Thymus (tissue), 11 donors: ENCODE data around the gene PTPRU. TPM values are rescaled to one million over a fixed set of nuclear protein-coding genes. Genes with fewer than 3 reads are reported as not detected.

ENCODE experiments used
- DNase-seq, 9 donors: peaks; one replicate each; pipeline ENCODE4 v3.0.0-alpha.2; 2013; ENCODE audit warnings: low spot score in 9 of 9, low read depth in 6 of 9, missing footprints in 1 of 9
- H3K27ac ChIP-seq, 2 donors: one replicate each; pipeline ENCODE4 v1.5.1; 2013; ENCODE audit warnings: control low read depth in 1 of 2, low read depth in 1 of 2, low read length in 1 of 2, mild to moderate bottlenecking in 1 of 2, moderate library complexity in 1 of 2
- H3K27me3 ChIP-seq, 2 donors: one replicate each; pipeline ENCODE4 v1.5.1; 2013; ENCODE audit warnings: low read length in 1 of 2; ENCODE audit not compliant: control insufficient read depth in 2 of 2, insufficient read depth in 1 of 2
- H3K36me3 ChIP-seq, 2 donors: one replicate each; pipeline ENCODE4 v1.5.1; 2013; ENCODE audit warnings: low read length in 1 of 2, mild to moderate bottlenecking in 1 of 2, moderate library complexity in 1 of 2; ENCODE audit not compliant: control insufficient read depth in 2 of 2, insufficient read depth in 2 of 2
- H3K4me1 ChIP-seq, 2 donors: one replicate each; pipeline ENCODE4 v1.5.1; 2013; ENCODE audit warnings: low read length in 2 of 2; ENCODE audit not compliant: control insufficient read depth in 2 of 2, insufficient read depth in 2 of 2
- H3K4me3 ChIP-seq, 2 donors: one replicate each; pipeline ENCODE4 v1.5.1; 2013; ENCODE audit warnings: low read length in 2 of 2, control low read depth in 1 of 2, mild to moderate bottlenecking in 1 of 2
- H3K9me3 ChIP-seq, 2 donors: one replicate each; pipeline ENCODE4 v1.5.1; 2013; ENCODE audit warnings: low read length in 1 of 2, mild to moderate bottlenecking in 1 of 2; ENCODE audit not compliant: control insufficient read depth in 2 of 2, insufficient read depth in 1 of 2
- WGBS: extraction: QIAGEN DNeasy Blood & Tissue Kit; methylation state at CpG from one replicate; pipeline ENCODE4 v1.1.7; 2013; 5-methylcytosine and 5-hydroxymethylcytosine counted together
- polyA plus RNA-seq: library from polyadenylated mRNA; stranded (reverse); fragments of 200-250 nt; gene quantifications from one replicate; pipeline ENCODE4 v1.2.3, GENCODE V29; 2013
- total RNA-seq: library from RNA; stranded (reverse); fragments of 120-200 nt; gene quantifications from one replicate; pipeline ENCODE4 v1.2.4, GENCODE V29; 2013
- donor health status: healthy.

The PTPRU gene
- total and polyA plus RNA-seq, 2 donors: 5.5 to 6.3 TPM

DNA sequence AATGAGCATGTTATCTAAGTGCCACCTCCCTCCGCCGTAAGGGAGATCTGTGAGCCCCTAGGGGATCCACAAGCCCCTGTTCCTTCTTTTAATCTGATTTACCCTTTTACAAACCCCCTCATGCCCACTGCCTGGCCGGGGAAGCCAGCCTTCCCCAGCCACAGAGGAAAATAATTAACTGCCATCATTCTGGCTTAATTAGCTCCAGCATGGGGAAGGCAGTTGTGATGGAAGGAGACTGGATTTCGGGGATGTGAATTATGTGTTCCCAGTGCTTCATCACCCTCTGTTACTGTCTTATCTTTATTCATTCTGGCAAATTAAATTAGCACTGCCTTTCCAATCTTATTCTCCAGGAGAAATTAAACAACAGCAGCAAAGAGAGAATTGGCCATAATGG, 135.8 kb downstream of the PTPRU start:
- Histone ChIP-seq H3K36me3 (no peaks in the 10 kb centered on the region), H3K27ac (no peak overlapping the region), H3K9me3 (no peaks in the 10 kb centered on the region), H3K27me3 (peaks cover 0 to 4% of the 10 kb centered on the region in 2 donors), H3K4me3 (no peak overlapping the region), H3K4me1 (no peaks in the 10 kb centered on the region)
- no peak for DNase-seq
- 73% methylated on average over 4 of the region's 4 CpGs for WGBS

Other genes with a start within 250 kb of the PTPRU start
- gene TMEM200B, start 112.6 kb upstream of the PTPRU start, total RNA-seq: 0.57 TPM
- gene TMEM200B, start 112.6 kb upstream of the PTPRU start, polyA plus RNA-seq: 2.5 TPM
- 46.8 TPM for gene SRSF4, start 54.6 kb upstream of the PTPRU start, total RNA-seq
- 85.8 TPM for gene SRSF4, start 54.6 kb upstream of the PTPRU start, polyA plus RNA-seq
- gene MECR, start 5.6 kb upstream of the PTPRU start, total RNA-seq: 14.3 TPM
- gene MECR, start 5.6 kb upstream of the PTPRU start, polyA plus RNA-seq: 16.5 TPM